G401 (cell line): Measurements from ENCODE around the gene VAPA. TPM values are rescaled to one million over a fixed set of nuclear protein-coding genes. Genes with fewer than 3 reads are reported as not detected.

ENCODE experiments used
- total RNA-seq: library from RNA; depleted of rRNA; stranded (reverse); fragments of >200 nt; shearing (Covaris generic); gene quantifications from 2 replicates; pipeline ENCODE4 v1.2.3, GENCODE V29; 2014; rRNA removed

VAPA gene
- total RNA-seq, 1 experiment from 2014 or later = 231 TPM

Other genes with a start within 250 kb of the VAPA start
- 36.6 and 64.3 TPM in 2 replicates for gene RAB31, start 205.7 kb upstream of the VAPA start, total RNA-seq
- gene TXNDC2, start 28.0 kb upstream of the VAPA start, total RNA-seq = 0.06 TPM in 1 of 2 replicates, not detected in the other